ENCODE data around the gene RAPH1.

GRCh38 chr2:203550266-203550665 is 15.2 kb upstream of the RAPH1 start:
- TF ChIP-seq CTCF (IDR thresholded peaks at IDR 0.05) (no peak), POLR2A (IDR thresholded peaks at IDR 0.05) (no peak)
